HCT116 (cell line): ENCODE results near the gene DNAJC7. TPM values are rescaled to one million over a fixed set of nuclear protein-coding genes. Genes with fewer than 3 reads are reported as not detected.

Experiments
- ATAC-seq: fragments of 200-7000 bp; cut with Tn5 transposase; 2 replicates; pipeline ENCODE4 v1.9.1; 2020; ENCODE audit warnings: mild to moderate bottlenecking, moderate library complexity
- BruUV-seq: library from RNA; stranded (reverse); fragments of 400-500 nt; replicated peaks from 2 replicates; lab custom pipeline; 2021; lab: Mats Ljungman, UMichigan
- CTCF ChIA-PET: fragments of 300-600 bp; sonication (Branson Sonifier 250); formaldehyde crosslinking; loops from one replicate; lab custom pipeline; 2021; ENCODE audit warnings: antibody characterized with exemption; lab: Charles Lee
- POLR2A ChIA-PET: fragments of 300-600, 350-600 bp; sonication (Branson Sonifier 250); formaldehyde crosslinking; loops from one replicate; lab custom pipeline; 2021; ENCODE audit warnings: antibody characterized with exemption; lab: Charles Lee
- RAD21 ChIA-PET, 2 experiments: fragments of 300-600 bp; sonication (Branson Sonifier 250); formaldehyde crosslinking; loops; one replicate each; lab custom pipeline; 2023; ENCODE audit warnings: low total read pairs in 2 of 2; ENCODE audit not compliant: uncharacterized antibody in 2 of 2, unreplicated experiment in 2 of 2, low non-redundant PET in 1 of 2; lab: Charles Lee
- DNase-seq: peaks from one replicate; pipeline ENCODE4 v3.0.0-alpha.2; 2010; ENCODE audit warnings: low read depth, low spot score
- H2AFZ ChIP-seq: fragments of 200-600 bp; shearing (Covaris generic), sonication (generic); 2 replicates; pipeline ENCODE4 v1.6.1; 2017; ENCODE audit warnings: low read depth, mixed run types, mixed read lengths, antibody characterized with exemption, low read length; ENCODE audit not compliant: poor library complexity, severe bottlenecking
- H3K27ac ChIP-seq: 2 replicates; pipeline ENCODE4 v1.5.1; 2012; ENCODE audit warnings: low read depth, low read length
- H3K27me3 ChIP-seq: fragments of 200-600 bp; sonication (generic); 2 replicates; pipeline ENCODE4 v1.6.1; 2016; ENCODE audit warnings: mixed run types, low read length, mixed read lengths; ENCODE audit not compliant: insufficient read depth
- H3K36me3 ChIP-seq, 2 experiments: fragments of 200-500 bp in 1 of 2; fragments of 200-600 bp in 1 of 2; sonication (Bioruptor generic) in 1 of 2; sonication (generic) in 1 of 2; 2 replicates each; pipeline versions ENCODE4 v1.5.1 to v1.6.1; 2014 to 2016; ENCODE audit warnings: low read length in 2 of 2, inconsistent platforms in 1 of 2, mixed read lengths in 1 of 2, mixed run types in 1 of 2; ENCODE audit not compliant: insufficient read depth in 2 of 2, control insufficient read depth in 1 of 2
- H3K4me1 ChIP-seq, 2 experiments: fragments of 200-600 bp in 1 of 2; sonication (generic) in 1 of 2; 2 replicates each; pipeline versions ENCODE4 v1.5.1 to v1.6.1; 2012 to 2017; ENCODE audit warnings: low read length in 2 of 2, inconsistent platforms in 1 of 2, mild to moderate bottlenecking in 1 of 2, mixed read lengths in 1 of 2, mixed run types in 1 of 2, moderate library complexity in 1 of 2; ENCODE audit not compliant: insufficient read depth in 2 of 2, control insufficient read depth in 1 of 2
- H3K4me2 ChIP-seq: fragments of 200-600 bp; sonication (generic); 2 replicates; pipeline ENCODE4 v1.6.1; 2017; ENCODE audit warnings: mixed run types, low read length, mixed read lengths
- H3K4me3 ChIP-seq, 2 experiments: fragments of 200-600 bp in 1 of 2; sonication (generic) in 1 of 2; replicated peaks in 1 of 2; 2 replicates each; pipeline ENCODE4 v1.5.1; 2011 to 2016; ENCODE audit warnings: low read length in 2 of 2, control low read depth in 1 of 2, low read depth in 1 of 2, mild to moderate bottlenecking in 1 of 2, mixed read lengths in 1 of 2, mixed run types in 1 of 2
- H3K79me2 ChIP-seq: fragments of 200-600 bp; sonication (generic); 2 replicates; pipeline ENCODE4 v1.6.1; 2017; ENCODE audit warnings: mild to moderate bottlenecking, mixed run types, low read length, moderate library complexity, mixed read lengths; ENCODE audit not compliant: insufficient read depth
- H3K9ac ChIP-seq: fragments of 200-600 bp; sonication (generic); 2 replicates; pipeline ENCODE4 v1.6.1; 2016; ENCODE audit warnings: low read length, mixed read lengths
- H3K9me2 ChIP-seq: fragments of 200-600 bp; sonication (generic), shearing (Covaris generic); 2 replicates; pipeline ENCODE4 v1.6.1; 2017; ENCODE audit warnings: mixed run types, mild to moderate bottlenecking, moderate library complexity; ENCODE audit not compliant: insufficient read depth
- H3K9me3 ChIP-seq, 2 experiments: fragments of 200-500 bp in 1 of 2; fragments of 200-600 bp in 1 of 2; sonication (Bioruptor generic) in 1 of 2; sonication (generic) in 1 of 2; 2 replicates each; pipeline ENCODE4 v1.6.1; 2014 to 2017; ENCODE audit warnings: low read length in 2 of 2, mixed read lengths in 2 of 2, inconsistent platforms in 1 of 2, low read depth in 1 of 2, mild to moderate bottlenecking in 1 of 2, mixed run types in 1 of 2, moderate library complexity in 1 of 2; ENCODE audit not compliant: control insufficient read depth in 1 of 2, insufficient read depth in 1 of 2
- H4K20me1 ChIP-seq: fragments of 200-600 bp; sonication (generic), shearing (Covaris generic); 2 replicates; pipeline ENCODE4 v1.6.1; 2017; ENCODE audit warnings: mixed run types, mild to moderate bottlenecking, moderate library complexity; ENCODE audit not compliant: insufficient read depth
- CBX3 ChIP-seq: IDR thresholded peaks from 2 replicates; pipeline ENCODE4 v1.6.1; 2012; ENCODE audit warnings: low read depth
- CEBPB ChIP-seq: IDR thresholded peaks from 2 replicates; pipeline ENCODE4 v1.6.1; 2012; ENCODE audit warnings: low read depth
- ELF1 ChIP-seq: IDR thresholded peaks from 2 replicates; pipeline ENCODE4 v1.6.1; 2012; ENCODE audit warnings: low read depth, borderline replicate concordance
- EZH2phosphoT487 ChIP-seq: fragments of 200-600 bp; IDR thresholded peaks from 2 replicates; pipeline ENCODE4 v1.6.1; 2018; ENCODE audit warnings: antibody characterized with exemption, borderline replicate concordance
- JUND ChIP-seq: IDR thresholded peaks from 2 replicates; pipeline ENCODE4 v1.6.1; 2012
- POLR2A ChIP-seq: IDR thresholded peaks from 2 replicates; pipeline ENCODE4 v1.7.0; 2011; ENCODE audit warnings: borderline replicate concordance; ENCODE audit not compliant: insufficient read depth, insufficient read length; ENCODE audit errors: extremely low read depth
- POLR2AphosphoS5 ChIP-seq: IDR thresholded peaks from 2 replicates; pipeline ENCODE4 v1.6.1; 2011; ENCODE audit warnings: mild to moderate bottlenecking, low read depth, low read length, moderate library complexity
- RAD21 ChIP-seq: IDR thresholded peaks from 2 replicates; pipeline ENCODE4 v1.6.1; 2012; ENCODE audit warnings: low read depth, mild to moderate bottlenecking
- SIN3A ChIP-seq: IDR thresholded peaks from 2 replicates; pipeline ENCODE4 v1.6.1; 2012; ENCODE audit warnings: low read depth
- SP1 ChIP-seq: IDR thresholded peaks from 2 replicates; pipeline ENCODE4 v1.6.1; 2012; ENCODE audit warnings: low read depth
- SRF ChIP-seq: IDR thresholded peaks from 2 replicates; pipeline ENCODE4 v1.6.1; 2012; ENCODE audit warnings: low read depth
- TCF7L2 ChIP-seq: IDR thresholded peaks from 2 replicates; pipeline ENCODE4 v1.7.0; 2011; ENCODE audit warnings: borderline replicate concordance, inconsistent platforms; ENCODE audit not compliant: insufficient read depth, insufficient read length; ENCODE audit errors: extremely low read depth
- YY1 ChIP-seq: IDR thresholded peaks from 2 replicates; pipeline ENCODE4 v1.6.1; 2011; ENCODE audit warnings: low read length, low read depth, moderate library complexity, mild to moderate bottlenecking; ENCODE audit not compliant: insufficient replicate concordance; ENCODE audit errors: extremely low read depth
- intact Hi-C: fragments of 100-400 bp; cut with micrococcal nuclease; formaldehyde crosslinking; loops from 2 replicates; pipeline ENCODE4 v1.10.0; 2022
- total RNA-seq: library from RNA; stranded (reverse); gene quantifications from one replicate; pipeline ENCODE4 v1.2.1, GENCODE V29; 2021; ENCODE audit not compliant: unreplicated experiment
- TF ChIP-seq, protein P1 (sequence below): IDR thresholded peaks from 2 replicates; pipeline ENCODE4 v1.6.1; 2012
- TF ChIP-seq, protein P2 (sequence below): IDR thresholded peaks from 2 replicates; pipeline ENCODE4 v1.6.1; 2012
- TF ChIP-seq, protein P3 (sequence below): IDR thresholded peaks from 2 replicates; pipeline ENCODE4 v1.6.1; 2011; ENCODE audit warnings: mild to moderate bottlenecking, low read length, moderate library complexity; ENCODE audit not compliant: insufficient replicate concordance; ENCODE audit errors: extremely low read depth
- TF ChIP-seq, protein P4 (sequence below), 3 experiments: fragments of 200-600 bp in 1 of 3; sonication (generic) in 1 of 3; IDR thresholded peaks in 2 of 3; conservative IDR thresholded peaks in 1 of 3; 2 replicates each; pipeline ENCODE4 v1.5.1; 2012 to 2017; ENCODE audit warnings: low read depth in 2 of 3, low read length in 2 of 3, antibody characterized with exemption in 1 of 3, borderline replicate concordance in 1 of 3, control low read depth in 1 of 3, mild to moderate bottlenecking in 1 of 3, mixed read lengths in 1 of 3, mixed run types in 1 of 3, moderate library complexity in 1 of 3; ENCODE audit not compliant: insufficient read depth in 1 of 3

Gene DNAJC7
- total RNA-seq, 1 experiment from 2014 or later, result 113 TPM

DNA sequence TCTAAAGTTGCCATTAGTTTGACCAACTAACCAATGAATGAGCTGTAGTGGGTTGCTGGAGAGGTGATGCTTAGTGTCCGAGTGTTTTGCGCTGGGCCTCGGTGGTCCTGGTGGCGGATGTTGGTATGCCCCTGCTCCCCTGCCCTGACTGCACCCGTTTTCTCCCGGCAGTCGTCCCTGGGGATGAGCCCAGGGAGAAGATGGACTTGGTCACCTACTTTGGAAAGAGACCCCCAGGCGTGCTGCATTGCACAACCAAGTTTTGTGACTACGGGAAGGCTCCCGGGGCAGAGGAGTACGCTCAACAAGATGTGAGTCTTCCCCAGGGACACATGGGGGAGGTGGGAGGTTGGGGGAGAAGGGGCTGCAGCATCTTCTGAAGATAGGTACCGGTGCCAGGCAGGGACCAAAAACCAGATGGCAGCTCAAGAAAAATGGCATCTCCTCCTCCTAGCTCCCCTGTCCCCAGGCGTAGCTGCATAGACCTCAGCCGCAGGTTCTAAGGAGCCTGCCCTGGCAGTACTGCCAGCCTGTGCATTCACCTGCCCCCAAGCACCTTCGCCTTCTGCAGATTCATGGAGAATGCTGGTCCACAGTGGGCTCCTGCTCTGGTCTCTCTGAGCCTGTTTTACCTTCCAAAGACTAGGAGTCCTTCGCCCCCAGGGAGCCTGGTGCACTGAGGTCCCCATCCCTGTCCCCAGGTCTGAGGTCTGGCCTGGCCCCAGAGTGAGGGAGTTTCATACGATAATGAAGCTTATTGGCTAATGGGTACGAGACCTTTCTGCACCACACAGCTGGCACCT lies 45.3 kb downstream of the DNAJC7 start:
- DNase-seq, result no peak
- Histone ChIP-seq H3K36me3 (peaks cover 38 to 49% of the 10 kb centered on the region in 2 experiments; a peak in 3 of 4 replicates), H2AFZ (no peak overlapping the region), H3K4me3 (no peak overlapping the region), H3K9me2 (no peaks in the 10 kb centered on the region), H3K27ac (no peak overlapping the region), H3K9me3 (no peaks in the 10 kb centered on the region), H3K9ac (no peak overlapping the region), H3K4me1 (peaks cover 0 to 7% of the 10 kb centered on the region in 2 experiments; a peak in 3 of 4 replicates), H3K4me2 (no peak overlapping the region), H3K79me2 (peaks cover 20% of the 10 kb centered on the region), H4K20me1 (no peaks in the 10 kb centered on the region), H3K27me3 (no peaks in the 10 kb centered on the region)
- ChIA-PET POLR2A (no interaction called here), RAD21 (no interaction called here), CTCF (no interaction called here)
- no TSS peak for BruUV-seq
- intact Hi-C loops, result no loop called here
- no peak for ATAC-seq
- TF ChIP-seq SP1, result no peak
- TF ChIP-seq POLR2A, result no peak
- no peak for TF ChIP-seq SIN3A
- TF ChIP-seq, protein P1, sequence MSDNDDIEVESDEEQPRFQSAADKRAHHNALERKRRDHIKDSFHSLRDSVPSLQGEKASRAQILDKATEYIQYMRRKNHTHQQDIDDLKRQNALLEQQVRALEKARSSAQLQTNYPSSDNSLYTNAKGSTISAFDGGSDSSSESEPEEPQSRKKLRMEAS, result no peak
- TF ChIP-seq, protein P2, sequence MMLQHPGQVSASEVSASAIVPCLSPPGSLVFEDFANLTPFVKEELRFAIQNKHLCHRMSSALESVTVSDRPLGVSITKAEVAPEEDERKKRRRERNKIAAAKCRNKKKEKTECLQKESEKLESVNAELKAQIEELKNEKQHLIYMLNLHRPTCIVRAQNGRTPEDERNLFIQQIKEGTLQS, result no peak
- no peak for TF ChIP-seq YY1
- no peak for TF ChIP-seq CBX3
- TF ChIP-seq, protein P3, sequence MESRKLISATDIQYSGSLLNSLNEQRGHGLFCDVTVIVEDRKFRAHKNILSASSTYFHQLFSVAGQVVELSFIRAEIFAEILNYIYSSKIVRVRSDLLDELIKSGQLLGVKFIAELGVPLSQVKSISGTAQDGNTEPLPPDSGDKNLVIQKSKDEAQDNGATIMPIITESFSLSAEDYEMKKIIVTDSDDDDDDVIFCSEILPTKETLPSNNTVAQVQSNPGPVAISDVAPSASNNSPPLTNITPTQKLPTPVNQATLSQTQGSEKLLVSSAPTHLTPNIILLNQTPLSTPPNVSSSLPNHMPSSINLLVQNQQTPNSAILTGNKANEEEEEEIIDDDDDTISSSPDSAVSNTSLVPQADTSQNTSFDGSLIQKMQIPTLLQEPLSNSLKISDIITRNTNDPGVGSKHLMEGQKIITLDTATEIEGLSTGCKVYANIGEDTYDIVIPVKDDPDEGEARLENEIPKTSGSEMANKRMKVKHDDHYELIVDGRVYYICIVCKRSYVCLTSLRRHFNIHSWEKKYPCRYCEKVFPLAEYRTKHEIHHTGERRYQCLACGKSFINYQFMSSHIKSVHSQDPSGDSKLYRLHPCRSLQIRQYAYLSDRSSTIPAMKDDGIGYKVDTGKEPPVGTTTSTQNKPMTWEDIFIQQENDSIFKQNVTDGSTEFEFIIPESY, result no peak
- TF ChIP-seq, protein P4, sequence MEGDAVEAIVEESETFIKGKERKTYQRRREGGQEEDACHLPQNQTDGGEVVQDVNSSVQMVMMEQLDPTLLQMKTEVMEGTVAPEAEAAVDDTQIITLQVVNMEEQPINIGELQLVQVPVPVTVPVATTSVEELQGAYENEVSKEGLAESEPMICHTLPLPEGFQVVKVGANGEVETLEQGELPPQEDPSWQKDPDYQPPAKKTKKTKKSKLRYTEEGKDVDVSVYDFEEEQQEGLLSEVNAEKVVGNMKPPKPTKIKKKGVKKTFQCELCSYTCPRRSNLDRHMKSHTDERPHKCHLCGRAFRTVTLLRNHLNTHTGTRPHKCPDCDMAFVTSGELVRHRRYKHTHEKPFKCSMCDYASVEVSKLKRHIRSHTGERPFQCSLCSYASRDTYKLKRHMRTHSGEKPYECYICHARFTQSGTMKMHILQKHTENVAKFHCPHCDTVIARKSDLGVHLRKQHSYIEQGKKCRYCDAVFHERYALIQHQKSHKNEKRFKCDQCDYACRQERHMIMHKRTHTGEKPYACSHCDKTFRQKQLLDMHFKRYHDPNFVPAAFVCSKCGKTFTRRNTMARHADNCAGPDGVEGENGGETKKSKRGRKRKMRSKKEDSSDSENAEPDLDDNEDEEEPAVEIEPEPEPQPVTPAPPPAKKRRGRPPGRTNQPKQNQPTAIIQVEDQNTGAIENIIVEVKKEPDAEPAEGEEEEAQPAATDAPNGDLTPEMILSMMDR (IDR thresholded peaks at IDR 0.05 in 2 of 3, conservative IDR thresholded peaks at IDR 0.05 in 1 of 3; ENCODE audit: borderline replicate concordance in 1 of 3, insufficient read depth in 1 of 3, low read depth in 2 of 3, low read length in 2 of 3), result no peak
- TF ChIP-seq ELF1, result no peak
- no peak for TF ChIP-seq TCF7L2
- TF ChIP-seq SRF, result no peak
- no peak for TF ChIP-seq EZH2phosphoT487
- TF ChIP-seq POLR2AphosphoS5, result no peak
- no peak for TF ChIP-seq CEBPB
- TF ChIP-seq RAD21, result no peak
- no peak for TF ChIP-seq JUND
